Measurements from ENCODE around the gene ARSH. TPM values are rescaled to one million over a fixed set of nuclear protein-coding genes. Genes with fewer than 3 reads are reported as not detected.
"Not testable (repeated sequence)": the region's sequence is repeated elsewhere in the genome, so short reads cannot be mapped to it uniquely, and the experiment has no call there.

ARSH gene
- total RNA-seq, 2 experiments from 2014 or later: not detected

- intact Hi-C loops (cut with micrococcal nuclease): no loop called here
- peaks cover 7% of the 10 kb centered on the region for H3K4me1 Mint-ChIP-seq (ENCODE audit: low read depth)
- no peak overlapping the region for H3K4me3 Mint-ChIP-seq
- peaks cover 2% of the 10 kb centered on the region for H3K27me3 Mint-ChIP-seq (ENCODE audit: low read depth)
- no peaks in the 10 kb centered on the region for H3K36me3 Mint-ChIP-seq (ENCODE audit: low read depth)
- CTCF ChIA-PET: interaction anchor here (0.6 kb wide), 1 partner anchor 244 kb away, joined by 3 read pairs; no protein-coding TSS in a partner anchor
- H3K27ac Mint-ChIP-seq: no peak overlapping the region
- no peaks in the 10 kb centered on the region for H3K9me3 Mint-ChIP-seq
- no peak for DNase-seq
Measured at GRCh38 chrX:2972391-2972790, 34.0 kb upstream of the ARSH start.

DNA sequence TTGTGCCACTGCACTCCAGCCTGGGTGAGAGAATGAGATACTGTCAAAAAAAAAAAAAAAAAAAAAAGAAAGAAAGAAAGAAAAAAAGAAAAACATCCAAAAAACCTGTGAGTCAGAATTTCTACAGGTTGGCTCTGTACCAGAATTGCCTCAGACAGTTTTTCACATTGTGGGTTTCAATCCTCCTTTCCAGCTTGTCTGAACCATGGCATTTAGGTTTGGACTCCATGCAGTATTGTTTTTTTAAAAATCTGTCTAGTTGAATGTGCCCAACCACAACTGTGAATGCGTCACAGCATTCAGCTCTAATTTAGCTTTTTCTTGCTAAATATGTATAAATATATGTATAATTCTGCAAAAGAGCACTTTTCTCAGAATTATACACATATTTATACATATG is 31.4 kb upstream of the ARSH start:
- H3K27me3 Mint-ChIP-seq (ENCODE audit: low read depth): peaks cover 2% of the 10 kb centered on the region
- H3K9me3 Mint-ChIP-seq: no peaks in the 10 kb centered on the region
- no peak overlapping the region for H3K27ac Mint-ChIP-seq
- CTCF ChIA-PET: no interaction called here
- no peak overlapping the region for H3K4me3 Mint-ChIP-seq
- no peaks in the 10 kb centered on the region for H3K36me3 Mint-ChIP-seq (ENCODE audit: low read depth)
- no peak for DNase-seq
- intact Hi-C loops (cut with micrococcal nuclease): no loop called here
- H3K4me1 Mint-ChIP-seq (ENCODE audit: low read depth): no peaks in the 10 kb centered on the region

DNA sequence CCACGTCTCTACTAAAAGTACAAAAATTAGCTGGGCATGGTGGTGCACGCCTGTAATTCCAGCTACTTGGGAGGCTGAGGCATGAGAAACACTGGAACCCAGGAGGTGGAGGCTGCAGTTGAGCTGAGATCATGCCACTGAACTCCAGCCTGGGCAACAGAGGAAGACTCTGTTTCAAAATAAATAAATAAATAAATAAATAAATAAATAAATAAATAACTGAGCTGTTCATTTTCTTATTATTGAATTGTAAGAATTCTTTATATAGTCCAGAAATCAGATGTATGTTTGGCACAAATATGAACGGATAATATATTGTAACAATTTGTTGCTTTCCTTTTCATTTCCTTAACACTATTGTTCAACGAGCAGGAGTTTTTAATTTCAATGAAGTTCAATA is 27.7 kb upstream of the ARSH start:
- DNase-seq; intact Hi-C loops (cut with micrococcal nuclease); H3K9me3 Mint-ChIP-seq; CTCF ChIA-PET; H3K27ac Mint-ChIP-seq; H3K4me3 Mint-ChIP-seq; H3K36me3 Mint-ChIP-seq (ENCODE audit: low read depth); H3K4me1 Mint-ChIP-seq (ENCODE audit: low read depth); H3K27me3 Mint-ChIP-seq (ENCODE audit: low read depth): not testable (repeated sequence)

- H3K27me3 Mint-ChIP-seq (ENCODE audit: low read depth): peaks cover 2% of the 10 kb centered on the region
- no peaks in the 10 kb centered on the region for H3K36me3 Mint-ChIP-seq (ENCODE audit: low read depth)
- H3K27ac Mint-ChIP-seq: no peak overlapping the region
- no peak for DNase-seq
- no peaks in the 10 kb centered on the region for H3K4me1 Mint-ChIP-seq (ENCODE audit: low read depth)
- no peak overlapping the region for H3K4me3 Mint-ChIP-seq
- intact Hi-C loops (cut with micrococcal nuclease): no loop called here
- CTCF ChIA-PET: no interaction called here
- H3K9me3 Mint-ChIP-seq: peaks cover 2% of the 10 kb centered on the region
Measured at GRCh38 chrX:2984342-2984741, 22.0 kb upstream of the ARSH start.

DNA sequence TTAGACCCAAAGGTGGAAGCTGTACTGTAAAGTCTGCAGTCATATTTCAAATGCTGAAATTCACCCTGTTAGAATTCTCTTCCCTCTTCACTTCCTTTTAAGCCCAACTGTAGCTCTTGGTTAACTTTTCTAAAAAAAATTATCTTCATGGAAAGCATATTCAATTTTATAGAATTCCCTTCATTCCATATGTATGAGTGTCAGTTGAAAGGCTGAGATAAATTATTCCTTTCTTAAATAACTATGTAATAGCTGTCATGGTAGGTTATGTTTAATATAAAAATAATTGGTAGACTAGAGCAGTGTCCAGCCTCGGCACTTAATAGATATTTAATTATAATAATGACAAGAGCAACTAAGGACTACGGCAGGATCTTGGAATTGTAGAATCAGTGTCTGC is 16.8 kb upstream of the ARSH start:
- Mint-ChIP-seq H3K36me3 (ENCODE audit: low read depth) (no peaks in the 10 kb centered on the region), H3K9me3 (no peaks in the 10 kb centered on the region), H3K4me1 (ENCODE audit: low read depth) (no peaks in the 10 kb centered on the region), H3K4me3 (no peak overlapping the region), H3K27ac (no peak overlapping the region), H3K27me3 (ENCODE audit: low read depth) (peaks cover 4% of the 10 kb centered on the region)
- CTCF ChIA-PET: no interaction called here
- no peak for DNase-seq
- intact Hi-C loops (cut with micrococcal nuclease): no loop called here

GRCh38 chrX:3010532-3010931 is 4.2 kb downstream of the ARSH start:
- no peak for DNase-seq
- H3K4me3 Mint-ChIP-seq: no peak overlapping the region
- H3K9me3 Mint-ChIP-seq: peaks cover 9% of the 10 kb centered on the region
- no peaks in the 10 kb centered on the region for H3K27me3 Mint-ChIP-seq (ENCODE audit: low read depth)
- H3K36me3 Mint-ChIP-seq (ENCODE audit: low read depth): no peaks in the 10 kb centered on the region
- intact Hi-C loops (cut with micrococcal nuclease): no loop called here
- CTCF ChIA-PET: no interaction called here
- no peaks in the 10 kb centered on the region for H3K4me1 Mint-ChIP-seq (ENCODE audit: low read depth)
- no peak overlapping the region for H3K27ac Mint-ChIP-seq

- H3K27ac Mint-ChIP-seq: no peak overlapping the region
- H3K4me1 Mint-ChIP-seq (ENCODE audit: low read depth): no peaks in the 10 kb centered on the region
- intact Hi-C loops (cut with micrococcal nuclease): no loop called here
- no peaks in the 10 kb centered on the region for H3K27me3 Mint-ChIP-seq (ENCODE audit: low read depth)
- CTCF ChIA-PET: no interaction called here
- no peak overlapping the region for H3K4me3 Mint-ChIP-seq
- peaks cover 1% of the 10 kb centered on the region for H3K9me3 Mint-ChIP-seq
- no peaks in the 10 kb centered on the region for H3K36me3 Mint-ChIP-seq (ENCODE audit: low read depth)
- DNase-seq: no peak
Measured at GRCh38 chrX:3017492-3017891, 11.1 kb downstream of the ARSH start.

GRCh38 chrX:3024176-3024575 is 17.8 kb downstream of the ARSH start:
- no peaks in the 10 kb centered on the region for H3K4me1 Mint-ChIP-seq (ENCODE audit: low read depth)
- no peaks in the 10 kb centered on the region for H3K36me3 Mint-ChIP-seq (ENCODE audit: low read depth)
- peaks cover 5% of the 10 kb centered on the region for H3K27me3 Mint-ChIP-seq (ENCODE audit: low read depth)
- H3K4me3 Mint-ChIP-seq: no peak overlapping the region
- CTCF ChIA-PET: no interaction called here
- intact Hi-C loops (cut with micrococcal nuclease): no loop called here
- H3K27ac Mint-ChIP-seq: no peak overlapping the region
- no peaks in the 10 kb centered on the region for H3K9me3 Mint-ChIP-seq
- DNase-seq: no peak

- no peak overlapping the region for H3K27ac Mint-ChIP-seq
- CTCF ChIA-PET: no interaction called here
Measured at GRCh38 chrX:3026074-3026815, 19.9 kb downstream of the ARSH start.

GRCh38 chrX:3029129-3029528 is 22.8 kb downstream of the ARSH start:
- H3K27ac Mint-ChIP-seq: no peak overlapping the region
- CTCF ChIA-PET: no interaction called here
- intact Hi-C loops (cut with micrococcal nuclease): no loop called here
- H3K36me3 Mint-ChIP-seq (ENCODE audit: low read depth): no peaks in the 10 kb centered on the region
- H3K4me3 Mint-ChIP-seq: no peak overlapping the region
- no peaks in the 10 kb centered on the region for H3K9me3 Mint-ChIP-seq
- no peak for DNase-seq
- H3K27me3 Mint-ChIP-seq (ENCODE audit: low read depth): peaks cover 6% of the 10 kb centered on the region
- no peaks in the 10 kb centered on the region for H3K4me1 Mint-ChIP-seq (ENCODE audit: low read depth)

More at GRCh38 chrX:3026074-3026815, 19.9 kb downstream of the ARSH start:
- no peak for DNase-seq
- Mint-ChIP-seq H3K4me3 (no peak overlapping the region), H3K4me1 (ENCODE audit: low read depth) (no peaks in the 10 kb centered on the region), H3K9me3 (no peaks in the 10 kb centered on the region), H3K36me3 (ENCODE audit: low read depth) (no peaks in the 10 kb centered on the region), H3K27me3 (ENCODE audit: low read depth) (peaks cover 6% of the 10 kb centered on the region)
- intact Hi-C loops (cut with micrococcal nuclease): no loop called here

GRCh38 chrX:3037218-3037617 is 30.9 kb downstream of the ARSH start:
- Mint-ChIP-seq H3K4me3 (no peak overlapping the region), H3K9me3 (peaks cover 2% of the 10 kb centered on the region), H3K27ac (no peak overlapping the region), H3K4me1 (ENCODE audit: low read depth) (no peaks in the 10 kb centered on the region), H3K36me3 (ENCODE audit: low read depth) (no peaks in the 10 kb centered on the region), H3K27me3 (ENCODE audit: low read depth) (peaks cover 3% of the 10 kb centered on the region)
- no peak for DNase-seq
- CTCF ChIA-PET: no interaction called here
- intact Hi-C loops (cut with micrococcal nuclease): loop anchor here (10.0 kb wide), 2 partner anchors 162 to 392 kb away; no protein-coding TSS in a partner anchor

- H3K27me3 Mint-ChIP-seq (ENCODE audit: low read depth): no peaks in the 10 kb centered on the region
- H3K9me3 Mint-ChIP-seq: no peaks in the 10 kb centered on the region
- no peak overlapping the region for H3K4me3 Mint-ChIP-seq
- no peak overlapping the region for H3K27ac Mint-ChIP-seq
- DNase-seq: no peak
- CTCF ChIA-PET: no interaction called here
- H3K4me1 Mint-ChIP-seq (ENCODE audit: low read depth): peaks cover 1% of the 10 kb centered on the region
- H3K36me3 Mint-ChIP-seq (ENCODE audit: low read depth): no peaks in the 10 kb centered on the region
- intact Hi-C loops (cut with micrococcal nuclease): no loop called here
Measured at GRCh38 chrX:3044196-3044595, 37.9 kb downstream of the ARSH start.

DNA sequence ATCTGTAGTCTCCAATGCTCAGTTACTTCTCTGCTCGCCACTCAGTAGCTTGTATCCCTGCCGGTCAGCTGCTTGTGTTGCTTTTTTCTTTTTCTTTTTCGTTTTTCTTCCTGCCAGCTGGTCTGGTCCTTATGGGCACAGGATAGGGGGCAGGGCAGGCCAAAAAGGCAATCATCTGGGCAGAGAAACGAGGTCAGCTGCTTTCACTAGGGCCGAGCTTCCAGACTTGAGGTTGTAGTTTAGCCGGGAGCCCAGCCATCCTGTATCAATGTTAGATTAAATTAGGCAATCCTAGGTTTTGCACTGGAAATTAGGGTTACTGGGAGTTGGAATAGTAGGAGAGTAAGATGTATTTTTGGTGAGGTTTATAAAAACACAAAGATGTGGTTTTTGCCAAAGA is 38.3 kb downstream of the ARSH start:
- no peak for DNase-seq
- Mint-ChIP-seq H3K4me3 (no peak overlapping the region), H3K36me3 (ENCODE audit: low read depth) (no peaks in the 10 kb centered on the region), H3K27ac (no peak overlapping the region), H3K9me3 (no peaks in the 10 kb centered on the region), H3K27me3 (ENCODE audit: low read depth) (no peaks in the 10 kb centered on the region), H3K4me1 (ENCODE audit: low read depth) (peaks cover 1% of the 10 kb centered on the region)
- intact Hi-C loops (cut with micrococcal nuclease): no loop called here
- CTCF ChIA-PET: no interaction called here
